Fibroblast of villous mesenchyme (primary cell): ENCODE results near the gene VSTM5. TPM values are rescaled to one million over a fixed set of nuclear protein-coding genes. Genes with fewer than 3 reads are reported as not detected.
"Not testable (repeated sequence)": the region's sequence is repeated elsewhere in the genome, so short reads cannot be mapped to it uniquely, and the experiment has no call there.

Experiments used
- DNase-seq: peaks from one replicate; pipeline ENCODE4 v3.0.0-alpha.2; 2010; ENCODE audit warnings: low read depth
- H3K4me3 ChIP-seq: 2 replicates; pipeline ENCODE4 v1.5.1; 2011; ENCODE audit warnings: low read depth, mild to moderate bottlenecking, low read length
- total RNA-seq: library from RNA; depleted of rRNA; stranded (reverse); fragments of >200 nt; gene quantifications from 2 replicates; pipeline ENCODE4 v1.2.3, GENCODE V29; 2012
- TF ChIP-seq, protein P1 (sequence below): IDR thresholded peaks from 2 replicates; pipeline ENCODE4 v1.5.1; 2012; ENCODE audit warnings: low read depth, mild to moderate bottlenecking, low read length; ENCODE audit not compliant: insufficient read depth

The VSTM5 gene
- total RNA-seq, 1 donor: 0.86 TPM

DNA sequence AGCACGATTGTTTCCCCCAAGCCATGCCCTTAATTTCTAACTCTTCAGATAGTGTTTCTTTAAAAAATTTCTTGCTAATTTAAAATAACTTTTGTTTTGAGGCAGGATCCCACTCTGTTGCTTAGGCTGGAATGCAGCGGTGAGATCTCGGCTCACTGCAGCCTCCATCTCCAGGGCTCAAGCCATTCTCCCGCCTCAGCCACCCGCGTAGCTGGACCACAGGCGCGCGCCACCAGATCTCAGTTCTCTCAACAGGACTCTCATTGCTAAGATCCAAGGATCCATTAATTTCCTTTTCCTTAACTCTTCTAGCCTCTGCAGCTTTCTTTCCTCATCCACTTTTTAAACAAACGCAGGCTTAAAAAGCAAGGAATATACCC is 66.7 kb downstream of the VSTM5 start:
- H3K4me3 ChIP-seq: peak overlapping the region; percentile 98
- no peak for DNase-seq
- TF ChIP-seq, protein P1, sequence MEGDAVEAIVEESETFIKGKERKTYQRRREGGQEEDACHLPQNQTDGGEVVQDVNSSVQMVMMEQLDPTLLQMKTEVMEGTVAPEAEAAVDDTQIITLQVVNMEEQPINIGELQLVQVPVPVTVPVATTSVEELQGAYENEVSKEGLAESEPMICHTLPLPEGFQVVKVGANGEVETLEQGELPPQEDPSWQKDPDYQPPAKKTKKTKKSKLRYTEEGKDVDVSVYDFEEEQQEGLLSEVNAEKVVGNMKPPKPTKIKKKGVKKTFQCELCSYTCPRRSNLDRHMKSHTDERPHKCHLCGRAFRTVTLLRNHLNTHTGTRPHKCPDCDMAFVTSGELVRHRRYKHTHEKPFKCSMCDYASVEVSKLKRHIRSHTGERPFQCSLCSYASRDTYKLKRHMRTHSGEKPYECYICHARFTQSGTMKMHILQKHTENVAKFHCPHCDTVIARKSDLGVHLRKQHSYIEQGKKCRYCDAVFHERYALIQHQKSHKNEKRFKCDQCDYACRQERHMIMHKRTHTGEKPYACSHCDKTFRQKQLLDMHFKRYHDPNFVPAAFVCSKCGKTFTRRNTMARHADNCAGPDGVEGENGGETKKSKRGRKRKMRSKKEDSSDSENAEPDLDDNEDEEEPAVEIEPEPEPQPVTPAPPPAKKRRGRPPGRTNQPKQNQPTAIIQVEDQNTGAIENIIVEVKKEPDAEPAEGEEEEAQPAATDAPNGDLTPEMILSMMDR: no peak

DNA sequence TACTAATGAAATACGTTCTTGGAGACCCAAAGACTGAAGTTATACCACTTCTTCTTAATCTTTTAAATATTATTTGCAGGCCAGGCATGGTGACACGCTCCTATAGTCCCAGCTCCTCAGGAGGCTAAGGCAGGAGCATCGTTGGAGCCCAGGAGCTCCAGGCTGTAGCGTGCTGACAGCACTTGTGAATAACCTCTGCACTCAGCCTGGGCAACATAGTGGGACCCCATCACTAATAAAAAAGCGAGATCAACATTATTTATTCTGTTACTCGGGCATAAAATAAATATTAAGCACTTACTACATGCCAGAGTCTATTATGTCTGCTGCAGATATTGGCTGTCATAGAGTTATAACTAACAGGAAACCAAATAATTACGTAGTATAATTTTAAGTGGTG is 67.1 kb downstream of the VSTM5 start:
- TF ChIP-seq, protein P1: no peak
- H3K4me3 ChIP-seq: peak overlapping the region; percentile 98
- no peak for DNase-seq

GRCh38 chr11:93775289-93775688 is 75.1 kb downstream of the VSTM5 start:
- no peak for DNase-seq
- H3K4me3 ChIP-seq: no peak overlapping the region
- TF ChIP-seq, protein P1: peak; percentile 35

- DNase-seq, H3K4me3 ChIP-seq: not testable (repeated sequence)
Measured at GRCh38 chr11:93774560-93774959, 75.9 kb downstream of the VSTM5 start.

DNA sequence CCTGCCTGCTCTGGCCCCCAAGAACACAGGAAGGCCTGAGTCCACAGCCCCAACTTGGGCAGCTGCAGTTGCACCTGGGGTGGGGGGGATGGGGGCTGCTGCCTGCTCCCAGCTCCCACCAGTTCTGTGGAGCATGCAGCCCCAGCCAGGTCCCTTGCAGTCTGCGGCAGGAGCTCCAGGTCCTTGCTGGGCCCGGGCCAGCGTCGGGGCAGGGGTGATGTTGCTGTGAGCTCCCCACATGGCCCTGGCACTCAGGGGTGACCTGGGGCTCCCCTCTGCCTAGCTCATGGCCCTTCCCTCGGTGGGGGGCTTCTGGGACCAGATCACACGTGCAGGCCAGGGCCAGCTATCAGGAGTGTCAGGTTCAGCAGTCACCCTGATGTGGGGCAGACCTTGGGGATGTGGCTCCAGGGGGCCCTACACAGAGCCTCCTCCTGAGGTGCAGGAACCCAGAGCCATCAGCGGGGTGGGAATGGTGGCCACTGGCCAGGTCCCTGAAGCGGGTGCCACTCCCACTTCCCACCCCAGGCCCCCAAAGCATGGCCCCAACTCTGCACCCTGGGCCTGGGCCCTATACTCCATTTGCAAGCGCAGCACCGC is 76.7 kb downstream of the VSTM5 start:
- TF ChIP-seq, protein P1: no peak
- DNase-seq: no peak
- H3K4me3 ChIP-seq: no peak overlapping the region

- H3K4me3 ChIP-seq: no peak overlapping the region
- TF ChIP-seq, protein P1: no peak
- DNase-seq: no peak
Measured at GRCh38 chr11:93773045-93773477, 77.4 kb downstream of the VSTM5 start.

DNA sequence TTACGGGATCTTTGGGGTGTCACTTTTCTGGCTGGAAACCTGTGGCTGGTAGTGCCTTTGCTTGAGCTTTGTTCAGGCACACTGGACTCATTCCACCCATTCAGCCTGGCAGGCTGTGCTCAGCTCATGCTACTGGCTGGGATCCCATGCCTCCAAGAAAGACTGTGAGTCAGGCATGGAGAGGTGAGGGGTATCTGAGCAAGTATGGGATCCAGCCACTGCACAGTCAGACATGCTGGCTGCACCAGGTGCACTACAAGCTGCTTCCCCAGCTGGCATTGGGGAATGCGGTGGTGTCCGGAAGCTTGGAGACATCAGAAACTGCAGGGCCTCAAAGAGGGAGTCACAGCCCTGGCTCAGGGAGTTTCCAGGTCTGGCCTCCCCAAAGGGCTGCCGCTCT is 78.3 kb downstream of the VSTM5 start:
- DNase-seq: no peak

More for the DNA sequence above, 78.3 kb downstream of the VSTM5 start:
- TF ChIP-seq, protein P1: no peak
- no peak overlapping the region for H3K4me3 ChIP-seq
